SHP77 treated with DMSO at 0.1 percent for 48 hours (cell line): ENCODE results near the gene APEH.
"Not testable (repeated sequence)": the region's sequence is repeated elsewhere in the genome, so short reads cannot be mapped to it uniquely, and the experiment has no call there.

Experiments
- DNase-seq: peaks from one replicate; lab custom pipeline; 2025; lab: John Stamatoyannopoulos, UW

The APEH gene

GRCh38 chr3:49668861-49669260 is 5.3 kb upstream of the APEH start:
- DNase-seq = no peak

- no peak for DNase-seq
Observed at GRCh38 chr3:49669352-49669751, 4.8 kb upstream of the APEH start.

GRCh38 chr3:49670940-49671290 is 3.2 kb upstream of the APEH start:
- no peak for DNase-seq

GRCh38 chr3:49671291-49672288 is 2.6 kb upstream of the APEH start:
- DNase-seq = no peak

GRCh38 chr3:49673121-49673714 is 933 bp upstream of the APEH start:
- DNase-seq = no peak

- DNase-seq = no peak
Observed at GRCh38 chr3:49674497-49674983, 389 bp downstream of the APEH start.

GRCh38 chr3:49675912-49676311 is 1.8 kb downstream of the APEH start:
- no peak for DNase-seq

- DNase-seq = no peak
Observed at GRCh38 chr3:49680493-49681231, 6.5 kb downstream of the APEH start.

- no peak for DNase-seq
Observed at GRCh38 chr3:49681232-49681522, 7.0 kb downstream of the APEH start.

- DNase-seq = no peak
Observed at GRCh38 chr3:49681543-49681942, 7.4 kb downstream of the APEH start.

- no peak for DNase-seq
Observed at GRCh38 chr3:49683162-49683561, 9.0 kb downstream of the APEH start.

- not testable (repeated sequence) for DNase-seq
Observed at GRCh38 chr3:49684453-49684852, 10.3 kb downstream of the APEH start.

GRCh38 chr3:49685103-49685502 is 11.0 kb downstream of the APEH start:
- DNase-seq = not testable (repeated sequence)

- DNase-seq = not testable (repeated sequence)
Observed at GRCh38 chr3:49685846-49686245, 11.7 kb downstream of the APEH start.

- DNase-seq = not testable (repeated sequence)
Observed at GRCh38 chr3:49686346-49686745, 12.2 kb downstream of the APEH start.

- not testable (repeated sequence) for DNase-seq
Observed at GRCh38 chr3:49686769-49687423, 12.7 kb downstream of the APEH start.

GRCh38 chr3:49687424-49687795 is 13.3 kb downstream of the APEH start:
- DNase-seq = not testable (repeated sequence)

GRCh38 chr3:49688338-49689045 is 14.3 kb downstream of the APEH start:
- not testable (repeated sequence) for DNase-seq

GRCh38 chr3:49689046-49689907 is 15.1 kb downstream of the APEH start, which contains the start of the genes MST1 and RNF123:
Gene MST1 (minus strand): TSS chr3:49689474. CDS start chr3:49688691, 783 bp downstream.
Gene RNF123 (plus strand): TSS chr3:49689557. CDS start chr3:49691166, 1,609 bp downstream.
- DNase-seq = no peak

GRCh38 chr3:49689908-49690624 is 15.9 kb downstream of the APEH start:
- DNase-seq = not testable (repeated sequence)
